Naive thymus-derived CD8-positive, alpha-beta T cell (primary cell): Measurements from ENCODE around the gene DRC1. TPM values are rescaled to one million over a fixed set of nuclear protein-coding genes. Genes with fewer than 3 reads are reported as not detected.
A peak's percentile ranks its signal among the peaks of the same experiment; 100 is the strongest.

Source experiments
- ATAC-seq, 2 donors: fragments of 150-1000 bp; cut with Tn5 transposase in 1 of 2; sonication (Bioruptor Pico), chemical (Tn5 transposase) in 1 of 2; 1 replicate in 1 of 2; 2 replicates in 1 of 2; pipeline ENCODE4 v1.10.0; 2021; ENCODE audit warnings: mild to moderate bottlenecking in 2 of 2, moderate library complexity in 2 of 2
- POLR2A ChIA-PET: fragments of 350-600 bp; sonication (Branson Sonifier 250); formaldehyde crosslinking; loops from one replicate; lab custom pipeline; 2021; ENCODE audit warnings: antibody characterized with exemption; lab: Charles Lee
- DNase-seq, 10 donors: peaks; one replicate each; pipeline versions ENCODE4 v3.0.0 to v3.0.0-alpha.2; 2020 to 2022
- H3K27ac Mint-ChIP-seq, 10 donors: one replicate each; pipeline ENCODE4 v1.8.0; 2020 to 2022; ENCODE audit warnings: mild to moderate bottlenecking in 10 of 10, mixed read lengths in 10 of 10, moderate library complexity in 4 of 10, inconsistent platforms in 1 of 10
- H3K27me3 Mint-ChIP-seq, 5 donors: one replicate each; pipeline ENCODE4 v1.8.0; 2021 to 2022; ENCODE audit warnings: mixed read lengths in 5 of 5
- H3K36me3 Mint-ChIP-seq, 3 donors: one replicate each; pipeline ENCODE4 v1.8.0; 2020 to 2022; ENCODE audit warnings: mixed read lengths in 3 of 3, mild to moderate bottlenecking in 2 of 3, inconsistent platforms in 1 of 3
- H3K4me1 Mint-ChIP-seq, 4 donors: one replicate each; pipeline ENCODE4 v1.8.0; 2021 to 2022; ENCODE audit warnings: mixed read lengths in 4 of 4
- H3K4me3 Mint-ChIP-seq, 10 donors: one replicate each; pipeline ENCODE4 v1.8.0; 2020 to 2022; ENCODE audit warnings: mild to moderate bottlenecking in 10 of 10, mixed read lengths in 10 of 10, moderate library complexity in 6 of 10, inconsistent platforms in 1 of 10
- H3K9me3 Mint-ChIP-seq, 9 donors: one replicate each; pipeline ENCODE4 v1.8.0; 2020 to 2022; ENCODE audit warnings: mixed read lengths in 9 of 9, mild to moderate bottlenecking in 3 of 9, inconsistent platforms in 1 of 9, moderate library complexity in 1 of 9
- polyA plus RNA-seq, 3 donors: library from polyadenylated mRNA; unstranded; fragments of 300-500 nt; fragmentation: Illumina TruSeq; gene quantifications; one replicate each; pipeline ENCODE4 v1.2.3, GENCODE V29; 2021
- total RNA-seq, 8 experiments: library from RNA in 2 of 8; stranded (reverse) in 2 of 8; gene quantifications; one replicate each; pipeline ENCODE4 v1.2.3 and lab custom pipeline; 2021 to 2026

DRC1 gene
- total and polyA plus RNA-seq, 5 experiments from 2014 or later = not detected

DNA sequence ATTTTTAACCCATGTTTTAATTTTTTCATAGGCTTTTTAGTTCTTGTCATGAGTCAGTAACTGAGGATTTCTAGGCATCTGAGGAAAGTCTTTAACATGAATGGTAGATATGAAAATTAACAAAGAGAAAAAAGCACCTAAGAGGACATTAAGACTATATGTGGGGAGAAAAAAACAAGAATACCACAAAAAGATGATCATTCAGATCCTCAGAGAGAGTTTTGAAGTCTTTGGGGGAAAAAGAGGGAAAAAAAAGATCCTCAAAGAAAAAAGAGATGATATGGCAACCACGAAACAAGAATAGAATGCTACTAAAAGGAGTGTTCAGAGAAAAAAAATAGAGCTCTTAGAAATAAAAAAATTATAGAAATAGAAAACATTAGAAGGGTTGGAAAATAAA is 8.1 kb downstream of the DRC1 start:
- H3K4me1 Mint-ChIP-seq = peaks cover 6 to 10% (median 8%) of the 10 kb centered on the region in 4 donors
- no peak overlapping the region for H3K27ac Mint-ChIP-seq
- POLR2A ChIA-PET = no interaction called here

DNA sequence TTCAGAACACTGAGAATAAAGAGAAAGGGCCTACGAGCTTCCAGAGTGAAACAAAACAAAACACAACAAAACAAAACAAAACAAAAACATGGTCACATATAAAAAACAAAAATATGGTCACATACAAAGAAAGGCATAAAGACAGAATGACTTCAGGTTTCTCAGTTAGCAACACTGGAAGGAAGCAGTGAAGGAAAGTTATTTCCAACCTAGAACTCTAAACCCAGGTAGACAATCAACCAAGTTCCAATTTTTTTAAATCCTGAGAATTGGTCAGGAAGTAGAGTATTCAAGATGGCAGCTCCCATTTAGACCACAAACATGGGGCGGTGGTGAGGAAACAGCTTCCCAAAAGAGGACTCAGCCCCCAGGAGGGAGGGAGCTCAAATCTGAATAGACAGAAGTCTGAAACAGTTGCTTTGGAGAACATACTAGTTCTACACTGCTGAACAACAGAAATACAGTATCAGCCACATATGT is 9.1 kb downstream of the DRC1 start:
- Mint-ChIP-seq H3K27ac (no peak overlapping the region), H3K36me3 (no peaks in the 10 kb centered on the region), H3K9me3 (no peaks in the 10 kb centered on the region), H3K4me1 (peaks cover 6 to 10% (median 8%) of the 10 kb centered on the region in 4 donors), H3K4me3 (no peak overlapping the region), H3K27me3 (peaks cover 13 to 24% (median 16%) of the 10 kb centered on the region in 5 donors)
- ATAC-seq (no peak), DNase-seq (no peak)
- POLR2A ChIA-PET = no interaction called here

More for the DNA sequence above, 8.1 kb downstream of the DRC1 start:
- H3K27me3 Mint-ChIP-seq = peaks cover 15 to 29% (median 17%) of the 10 kb centered on the region in 5 donors
- H3K9me3 Mint-ChIP-seq = no peaks in the 10 kb centered on the region
- no peak overlapping the region for H3K4me3 Mint-ChIP-seq
- no peak for ATAC-seq
- no peaks in the 10 kb centered on the region for H3K36me3 Mint-ChIP-seq
- DNase-seq = no peak

DNA sequence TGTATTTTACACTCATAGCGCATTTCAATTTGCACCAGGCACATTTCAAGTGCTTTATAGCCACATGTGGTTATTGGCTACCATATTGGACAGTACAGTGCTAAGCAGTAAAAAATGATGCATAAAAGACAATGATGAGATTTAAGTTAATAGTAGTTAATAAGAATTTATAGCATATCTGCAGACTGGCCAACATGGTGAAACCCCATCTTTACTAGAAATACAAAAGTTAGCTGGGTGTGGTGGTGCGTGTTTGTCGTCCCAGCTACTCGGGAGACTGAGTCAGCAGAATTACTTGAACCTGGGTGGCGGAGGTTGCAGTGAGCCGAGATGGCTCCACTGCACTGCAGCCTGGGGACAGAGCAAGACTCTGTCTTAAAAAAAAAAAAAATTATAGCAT is 9.7 kb downstream of the DRC1 start:
- POLR2A ChIA-PET = no interaction called here
- peaks cover 6 to 10% (median 8%) of the 10 kb centered on the region in 4 donors for H3K4me1 Mint-ChIP-seq
- peak overlapping the region in 2 of 10 donors; percentile 25 to 73 for H3K4me3 Mint-ChIP-seq
- H3K27me3 Mint-ChIP-seq = peaks cover 13 to 20% (median 16%) of the 10 kb centered on the region in 5 donors
- DNase-seq (no peak), ATAC-seq (no peak)
- no peaks in the 10 kb centered on the region for H3K36me3 Mint-ChIP-seq
- no peaks in the 10 kb centered on the region for H3K9me3 Mint-ChIP-seq
- no peak overlapping the region for H3K27ac Mint-ChIP-seq

DNA sequence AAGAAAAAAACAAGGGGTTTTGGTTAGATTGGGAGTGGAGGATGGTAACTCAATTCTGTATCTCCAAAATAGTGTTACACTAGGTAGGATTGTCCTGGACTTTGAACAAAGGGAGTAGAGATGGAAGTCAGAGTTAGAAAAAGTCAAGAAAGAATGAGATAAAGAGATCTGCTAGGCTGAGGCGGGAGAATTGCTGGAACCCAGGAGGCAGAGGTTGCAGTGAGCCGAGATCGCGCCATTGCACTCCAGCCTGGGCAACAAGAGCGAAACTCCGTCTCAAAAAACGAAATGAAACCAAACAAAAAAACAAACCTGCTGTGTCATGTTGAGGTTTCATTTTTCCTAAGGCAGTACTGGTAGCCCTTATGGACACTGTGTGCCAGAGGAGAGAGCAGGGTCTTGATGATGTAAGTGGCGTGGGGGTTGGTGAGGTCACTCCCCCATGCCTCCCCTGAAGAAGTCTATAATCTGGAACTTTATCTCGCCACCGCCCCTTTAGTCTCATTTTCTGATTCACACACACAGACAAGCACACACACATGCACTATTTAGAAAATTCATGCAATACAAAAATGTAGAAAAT is 10.5 kb downstream of the DRC1 start:
- DNase-seq (no peak), ATAC-seq (no peak)
- Mint-ChIP-seq H3K9me3 (no peaks in the 10 kb centered on the region), H3K4me1 (peaks cover 6 to 10% (median 8%) of the 10 kb centered on the region in 4 donors), H3K4me3 (peak overlapping the region; percentile 3 to 77 (median 52)), H3K27ac (peak overlapping the region in 1 of 10 donors; percentile 48), H3K27me3 (peaks cover 12 to 18% (median 13%) of the 10 kb centered on the region in 5 donors), H3K36me3 (no peaks in the 10 kb centered on the region)
- POLR2A ChIA-PET = no interaction called here

- Mint-ChIP-seq H3K36me3 (no peaks in the 10 kb centered on the region), H3K27me3 (peaks cover 0 to 14% (median 5%) of the 10 kb centered on the region in 5 donors), H3K9me3 (no peaks in the 10 kb centered on the region), H3K27ac (no peak overlapping the region), H3K4me1 (peaks cover 6 to 10% (median 8%) of the 10 kb centered on the region in 4 donors), H3K4me3 (no peak overlapping the region)
- POLR2A ChIA-PET = no interaction called here
- ATAC-seq = no peak
- DNase-seq = no peak
Observed at GRCh38 chr2:26414311-26414710, 12.6 kb downstream of the DRC1 start.

GRCh38 chr2:26421961-26422360 is 20.2 kb downstream of the DRC1 start:
- ATAC-seq (no peak), DNase-seq (no peak)
- no peak overlapping the region for H3K4me3 Mint-ChIP-seq
- H3K27me3 Mint-ChIP-seq = peaks cover 0 to 5% (median 0%) of the 10 kb centered on the region in 5 donors
- H3K4me1 Mint-ChIP-seq = no peaks in the 10 kb centered on the region
- POLR2A ChIA-PET = interaction anchor here (0.7 kb wide), 1 partner anchor 575 kb away, joined by 9 read pairs; no protein-coding TSS in a partner anchor
- no peak overlapping the region for H3K27ac Mint-ChIP-seq
- peaks cover 0 to 8% (median 0%) of the 10 kb centered on the region in 9 donors for H3K9me3 Mint-ChIP-seq
- no peaks in the 10 kb centered on the region for H3K36me3 Mint-ChIP-seq

GRCh38 chr2:26422947-26423629 is 21.4 kb downstream of the DRC1 start:
- POLR2A ChIA-PET = no interaction called here
- Mint-ChIP-seq H3K27me3 (peaks cover 0 to 3% (median 2%) of the 10 kb centered on the region in 5 donors), H3K27ac (no peak overlapping the region)

GRCh38 chr2:26423750-26424149 is 22.0 kb downstream of the DRC1 start:
- no peaks in the 10 kb centered on the region for H3K36me3 Mint-ChIP-seq
- no peak for DNase-seq
- peaks cover 0 to 8% (median 0%) of the 10 kb centered on the region in 9 donors for H3K9me3 Mint-ChIP-seq
- no peaks in the 10 kb centered on the region for H3K4me1 Mint-ChIP-seq
- no peak for ATAC-seq
- H3K27me3 Mint-ChIP-seq = peaks cover 0 to 3% (median 0%) of the 10 kb centered on the region in 5 donors
- POLR2A ChIA-PET = no interaction called here
- no peak overlapping the region for H3K4me3 Mint-ChIP-seq
- H3K27ac Mint-ChIP-seq = no peak overlapping the region

More at GRCh38 chr2:26422947-26423629, 21.4 kb downstream of the DRC1 start:
- ATAC-seq (no peak), DNase-seq (no peak)
- H3K9me3 Mint-ChIP-seq = peaks cover 0 to 8% (median 0%) of the 10 kb centered on the region in 9 donors
- no peaks in the 10 kb centered on the region for H3K36me3 Mint-ChIP-seq
- no peak overlapping the region for H3K4me3 Mint-ChIP-seq
- no peaks in the 10 kb centered on the region for H3K4me1 Mint-ChIP-seq

DNA sequence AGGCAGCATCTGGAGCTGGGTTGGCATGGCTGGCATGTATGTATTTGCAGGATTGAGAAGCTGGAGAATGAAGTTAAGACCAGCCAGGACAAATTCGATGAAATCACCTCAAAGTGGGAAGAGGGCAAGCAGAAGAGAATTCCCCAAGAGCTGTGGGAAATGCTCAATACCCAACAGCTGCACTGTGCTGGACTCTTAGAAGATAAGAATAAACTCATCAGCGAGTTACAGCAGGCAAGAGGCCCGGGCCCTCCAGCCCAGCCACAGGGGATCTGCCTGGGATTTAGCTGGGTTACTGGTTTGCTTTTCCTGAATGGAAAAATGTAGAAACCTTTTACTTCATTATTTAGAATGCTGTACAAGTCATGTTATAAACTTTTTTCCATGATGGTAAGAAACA is 22.5 kb downstream of the DRC1 start:
- H3K4me1 Mint-ChIP-seq = no peaks in the 10 kb centered on the region
- H3K27ac Mint-ChIP-seq = no peak overlapping the region
- no peaks in the 10 kb centered on the region for H3K36me3 Mint-ChIP-seq
- H3K4me3 Mint-ChIP-seq = no peak overlapping the region
- peaks cover 0 to 3% (median 0%) of the 10 kb centered on the region in 5 donors for H3K27me3 Mint-ChIP-seq
- DNase-seq = no peak
- peaks cover 0 to 8% (median 0%) of the 10 kb centered on the region in 9 donors for H3K9me3 Mint-ChIP-seq
- ATAC-seq = no peak
- POLR2A ChIA-PET = no interaction called here

DNA sequence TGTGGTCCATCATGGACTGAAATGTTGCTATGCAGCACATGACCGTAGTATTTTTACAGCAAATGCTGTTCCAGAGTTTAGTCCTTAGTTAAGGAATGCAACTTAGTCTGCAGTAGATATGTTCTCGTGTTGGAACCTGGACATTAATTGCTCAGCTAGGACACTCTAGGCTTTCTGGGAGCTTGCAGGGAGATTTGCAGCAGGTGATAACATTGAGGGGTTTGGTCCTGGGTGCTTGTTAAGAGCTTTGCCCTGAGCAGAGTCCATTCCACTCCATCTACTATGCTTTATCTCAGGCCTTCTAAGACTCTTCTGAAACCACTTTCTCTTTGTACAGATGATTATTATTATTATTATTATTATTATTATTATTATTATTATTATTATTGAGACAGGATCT is 27.1 kb downstream of the DRC1 start:
- H3K27me3 Mint-ChIP-seq = peaks cover 0 to 11% (median 4%) of the 10 kb centered on the region in 5 donors
- POLR2A ChIA-PET = interaction anchor here (0.6 kb wide), 1 partner anchor 48 kb away, joined by 4 read pairs; no protein-coding TSS in a partner anchor
- peaks cover 0 to 8% (median 0%) of the 10 kb centered on the region in 9 donors for H3K9me3 Mint-ChIP-seq
- no peaks in the 10 kb centered on the region for H3K36me3 Mint-ChIP-seq
- ATAC-seq (no peak), DNase-seq (no peak)
- H3K4me3 Mint-ChIP-seq = no peak overlapping the region
- no peak overlapping the region for H3K27ac Mint-ChIP-seq
- no peaks in the 10 kb centered on the region for H3K4me1 Mint-ChIP-seq

DNA sequence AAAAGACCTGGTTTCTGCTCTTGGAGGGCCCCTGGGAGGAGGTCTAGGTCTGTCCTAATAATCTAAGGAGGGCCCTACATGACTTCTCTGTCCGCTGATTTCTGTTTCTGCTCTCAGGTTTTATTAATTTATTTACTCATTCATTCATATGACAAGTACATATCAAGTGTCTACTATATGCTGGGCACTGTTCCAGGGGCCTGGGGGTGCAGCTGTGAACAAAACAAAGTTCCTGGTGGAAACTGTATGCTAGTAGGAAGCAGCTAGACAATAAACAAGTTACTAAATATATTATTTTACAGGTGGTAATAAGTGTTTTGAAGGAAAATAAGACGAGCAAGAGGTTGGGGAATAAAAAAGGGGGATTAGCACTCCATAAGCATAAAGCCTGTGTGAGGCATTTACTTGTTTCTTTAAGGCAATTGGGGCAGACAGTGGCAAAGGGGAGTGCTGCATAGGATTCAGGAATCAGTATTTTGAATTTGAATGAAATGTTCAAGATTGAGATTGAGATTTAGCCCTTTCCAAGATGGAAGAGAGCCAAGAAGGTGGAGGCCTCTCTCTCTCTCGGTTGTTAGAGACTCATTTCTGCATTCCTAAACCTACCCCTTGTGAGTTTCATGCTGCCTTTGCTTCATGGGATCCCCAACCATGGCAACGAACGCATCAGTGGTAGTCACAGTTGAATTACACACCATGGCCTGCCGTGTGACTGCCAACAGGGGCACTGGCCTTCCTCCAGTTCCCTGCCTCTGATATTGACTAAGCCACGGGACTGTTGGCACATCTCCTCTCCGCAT is 28.3 kb downstream of the DRC1 start:
- Mint-ChIP-seq H3K27me3 (peaks cover 0 to 11% (median 4%) of the 10 kb centered on the region in 5 donors), H3K27ac (no peak overlapping the region), H3K4me3 (no peak overlapping the region), H3K9me3 (peaks cover 0 to 7% (median 0%) of the 10 kb centered on the region in 9 donors), H3K4me1 (no peaks in the 10 kb centered on the region), H3K36me3 (no peaks in the 10 kb centered on the region)
- POLR2A ChIA-PET = interaction anchor here (0.6 kb wide), 2 partner anchors 49 to 1688 kb away, joined by 3 to 4 read pairs; no protein-coding TSS in a partner anchor
- DNase-seq (no peak), ATAC-seq (no peak)

- no peak overlapping the region for H3K4me3 Mint-ChIP-seq
- H3K9me3 Mint-ChIP-seq = peaks cover 0 to under 1% (median 0%) of the 10 kb centered on the region in 9 donors
- H3K27ac Mint-ChIP-seq = no peak overlapping the region
- DNase-seq (no peak), ATAC-seq (no peak)
- H3K36me3 Mint-ChIP-seq = no peaks in the 10 kb centered on the region
- no peaks in the 10 kb centered on the region for H3K4me1 Mint-ChIP-seq
- peaks cover 0 to 11% (median 4%) of the 10 kb centered on the region in 5 donors for H3K27me3 Mint-ChIP-seq
- POLR2A ChIA-PET = interaction anchor here (0.6 kb wide), 1 partner anchor 1689 kb away, joined by 3 read pairs; no protein-coding TSS in a partner anchor
Observed at GRCh38 chr2:26430826-26431225, 29.1 kb downstream of the DRC1 start.
